DMS153 treated with DMSO at 0.1 percent for 48 hours (cell line): Measurements from ENCODE around the gene HS3ST4.

Experiments
- DNase-seq: peaks from one replicate; lab custom pipeline; 2025; ENCODE audit not compliant: unreplicated experiment; lab: John Stamatoyannopoulos, UW

Gene HS3ST4

GRCh38 chr16:25817295-25817694 lies 125.5 kb downstream of the HS3ST4 start:
- DNase-seq, result no peak

DNA sequence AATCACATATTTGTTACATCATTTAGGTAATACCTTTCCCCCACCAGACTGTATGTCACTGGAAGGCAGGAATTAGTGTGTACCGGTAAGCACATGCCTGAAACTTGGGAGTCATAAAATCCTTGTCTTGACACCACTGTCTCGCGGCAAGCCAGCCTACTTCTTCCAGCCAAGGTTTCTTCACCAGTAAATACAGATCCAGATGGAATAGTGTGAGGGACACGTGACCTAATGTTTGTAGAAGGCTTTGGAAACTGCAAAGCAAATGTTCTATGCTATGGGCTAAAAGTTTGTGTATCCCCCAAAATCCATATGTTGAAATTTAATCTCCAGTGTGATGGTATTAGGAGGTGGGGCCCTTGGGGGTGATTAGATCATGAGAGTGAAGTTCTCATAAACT lies 126.1 kb downstream of the HS3ST4 start:
- DNase-seq, result no peak

DNA sequence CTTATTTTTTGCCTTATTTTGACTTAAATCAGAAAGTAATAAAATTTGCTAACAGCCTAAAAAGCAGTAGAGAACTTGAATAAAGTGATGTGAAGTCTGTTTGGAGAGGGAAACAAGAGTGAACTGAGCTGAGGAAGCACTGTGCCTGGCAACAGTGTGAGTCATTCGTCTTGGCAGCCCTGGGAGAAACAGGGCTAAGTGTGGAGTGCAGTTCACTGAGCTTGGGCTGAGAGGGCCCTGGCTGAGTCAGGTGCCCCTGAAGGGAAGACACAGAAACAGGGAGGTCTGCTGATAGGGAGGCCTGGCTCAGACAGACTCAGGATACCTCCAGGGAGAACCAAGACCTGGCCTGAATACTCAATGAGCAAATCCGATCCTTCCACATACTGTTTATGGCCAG lies 132.1 kb downstream of the HS3ST4 start:
- DNase-seq, result no peak

- DNase-seq, result no peak
These were observed 135.9 kb downstream of the HS3ST4 start for GRCh38 chr16:25827709-25828108.

- no peak for DNase-seq
These were observed 136.8 kb downstream of the HS3ST4 start for GRCh38 chr16:25828510-25828909.

- DNase-seq, result no peak
These were observed 140.5 kb downstream of the HS3ST4 start for GRCh38 chr16:25832291-25832690.

GRCh38 chr16:25834101-25834500 lies 142.3 kb downstream of the HS3ST4 start:
- no peak for DNase-seq

GRCh38 chr16:25835126-25835525 lies 143.4 kb downstream of the HS3ST4 start:
- no peak for DNase-seq

DNA sequence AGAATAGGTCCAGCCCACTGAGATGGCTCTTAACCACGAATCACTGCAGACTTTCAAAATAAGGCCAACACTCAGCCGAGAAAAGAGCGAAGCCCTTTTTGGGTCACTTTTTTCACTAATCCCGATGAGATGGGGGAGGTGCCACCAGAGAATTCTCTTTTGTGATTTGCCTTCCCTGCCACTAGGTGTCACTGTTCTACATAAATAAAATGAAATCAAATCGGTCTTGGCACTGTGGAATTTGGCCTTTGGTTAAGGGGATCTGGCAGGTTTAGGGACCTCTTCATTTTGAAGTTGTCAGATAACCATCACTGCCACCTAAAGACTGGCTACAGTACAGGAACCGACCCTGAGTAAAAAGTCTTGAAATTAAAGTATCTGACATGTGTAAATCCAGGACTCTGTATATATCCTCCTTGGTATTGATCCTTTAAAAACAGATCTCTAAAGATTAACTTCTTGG lies 147.0 kb downstream of the HS3ST4 start:
- peak; percentile 62 for DNase-seq

DNA sequence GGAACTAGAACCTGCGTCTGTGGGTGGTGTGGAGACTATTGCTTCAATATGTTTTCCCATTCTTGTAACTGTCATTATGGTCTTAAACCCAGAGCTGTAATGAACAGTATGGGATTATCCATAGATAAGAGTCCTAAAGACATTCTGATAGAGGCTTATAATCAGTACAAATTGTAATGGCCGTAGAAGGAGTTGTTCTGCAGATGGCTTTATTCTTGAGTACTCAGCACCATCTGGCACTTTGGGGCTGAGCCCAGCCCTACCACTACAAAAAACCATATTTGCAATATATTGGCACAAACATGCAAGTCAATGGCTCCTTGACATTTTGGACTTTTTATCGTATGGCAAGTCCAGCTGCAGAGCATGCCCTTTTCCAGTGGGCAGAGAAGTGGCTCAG lies 150.0 kb downstream of the HS3ST4 start:
- DNase-seq, result no peak

DNA sequence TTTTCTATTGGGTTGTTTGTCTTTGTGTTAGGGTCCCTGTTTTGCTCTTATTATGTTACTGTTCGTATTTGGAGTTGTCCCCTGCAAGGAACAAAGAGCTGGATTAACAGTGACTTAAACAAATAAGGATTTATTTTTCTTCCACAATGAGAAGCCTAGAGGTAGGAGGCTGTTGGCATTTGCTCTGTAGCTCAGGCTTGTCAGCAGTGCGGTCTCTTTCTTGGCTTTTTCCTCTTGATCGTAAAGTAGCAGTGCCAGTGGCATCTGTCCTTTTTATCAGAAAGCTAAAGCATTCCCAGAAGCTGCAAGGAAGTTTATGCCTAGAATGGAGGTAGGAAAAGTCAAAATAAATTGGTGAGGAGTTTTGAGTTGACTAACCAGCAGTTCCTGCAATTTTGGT lies 154.1 kb downstream of the HS3ST4 start:
- no peak for DNase-seq

DNA sequence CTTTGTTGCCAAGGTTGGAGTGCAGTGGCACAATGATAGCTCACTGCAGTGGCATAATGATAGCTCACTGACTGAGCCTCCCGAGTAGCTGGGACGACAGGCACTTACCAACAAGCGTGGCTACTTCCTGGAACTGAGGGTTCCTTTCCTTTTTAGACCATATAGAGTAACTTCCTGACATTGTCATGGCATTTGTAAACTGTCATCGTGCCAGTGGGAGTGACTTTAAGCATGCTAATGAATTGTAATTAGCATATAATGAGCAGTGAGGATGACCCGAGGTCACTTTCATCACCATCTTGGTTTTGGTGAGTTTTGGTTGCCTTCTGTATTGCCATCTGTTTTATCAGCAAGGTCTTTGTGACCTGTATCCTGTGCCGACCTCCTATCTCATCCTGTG lies 162.4 kb downstream of the HS3ST4 start:
- no peak for DNase-seq

DNA sequence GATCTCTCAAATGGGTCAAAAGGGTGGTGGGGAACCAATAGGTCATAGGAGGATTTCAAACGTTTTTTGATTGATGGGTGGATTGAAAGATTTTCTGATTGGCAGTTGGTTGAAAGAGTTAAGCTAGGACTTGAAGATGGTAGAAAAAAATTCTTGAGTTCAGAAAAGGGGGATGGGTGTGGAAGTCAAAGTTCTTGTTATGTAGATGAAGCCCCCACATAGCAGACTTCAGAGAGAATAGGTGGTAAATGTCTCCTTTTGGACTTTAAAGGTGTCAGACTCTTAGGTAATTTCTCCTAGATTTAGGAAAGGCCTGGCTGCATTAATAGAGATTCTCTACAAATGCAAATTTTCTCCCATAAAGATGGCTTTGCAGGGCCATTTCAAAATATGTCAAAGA lies 163.3 kb downstream of the HS3ST4 start:
- DNase-seq, result no peak

- no peak for DNase-seq
These were observed 164.1 kb downstream of the HS3ST4 start for GRCh38 chr16:25855818-25856217.

GRCh38 chr16:25859645-25860044 lies 167.9 kb downstream of the HS3ST4 start:
- no peak for DNase-seq

GRCh38 chr16:25867041-25867440 lies 175.3 kb downstream of the HS3ST4 start:
- no peak for DNase-seq

GRCh38 chr16:25868106-25868505 lies 176.3 kb downstream of the HS3ST4 start:
- no peak for DNase-seq

DNA sequence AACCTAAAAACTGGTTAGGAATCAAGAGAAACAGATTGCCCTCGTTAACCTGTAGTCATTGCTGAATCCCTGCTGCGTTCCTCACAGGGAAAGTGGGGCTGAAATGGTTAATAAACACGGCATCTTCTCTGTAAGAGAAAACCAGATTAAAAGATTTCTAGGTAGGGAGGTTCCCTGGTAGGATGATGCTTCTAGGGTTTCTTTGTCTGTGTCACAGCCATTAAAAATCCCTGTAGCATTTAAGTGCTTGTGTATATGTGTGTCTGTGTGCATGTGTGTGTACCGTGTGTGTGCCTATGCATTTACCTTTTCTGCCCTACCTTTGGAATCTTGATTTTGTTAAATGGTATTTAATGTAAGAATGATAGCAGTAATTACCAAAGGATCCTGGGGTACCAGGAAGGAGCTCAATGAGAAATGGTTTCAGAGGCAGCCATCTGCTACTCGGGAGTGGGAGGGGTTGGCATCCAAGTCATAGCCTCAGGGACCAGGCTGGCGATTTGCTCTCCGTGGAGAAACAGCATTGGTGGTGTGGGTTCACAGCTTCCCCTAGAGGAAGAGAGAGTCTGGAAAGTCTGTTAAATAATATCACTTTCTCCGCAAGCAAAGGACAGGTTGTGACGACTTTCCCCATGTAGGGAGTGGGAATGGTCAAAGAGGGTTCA lies 177.1 kb downstream of the HS3ST4 start:
- no peak for DNase-seq

DNA sequence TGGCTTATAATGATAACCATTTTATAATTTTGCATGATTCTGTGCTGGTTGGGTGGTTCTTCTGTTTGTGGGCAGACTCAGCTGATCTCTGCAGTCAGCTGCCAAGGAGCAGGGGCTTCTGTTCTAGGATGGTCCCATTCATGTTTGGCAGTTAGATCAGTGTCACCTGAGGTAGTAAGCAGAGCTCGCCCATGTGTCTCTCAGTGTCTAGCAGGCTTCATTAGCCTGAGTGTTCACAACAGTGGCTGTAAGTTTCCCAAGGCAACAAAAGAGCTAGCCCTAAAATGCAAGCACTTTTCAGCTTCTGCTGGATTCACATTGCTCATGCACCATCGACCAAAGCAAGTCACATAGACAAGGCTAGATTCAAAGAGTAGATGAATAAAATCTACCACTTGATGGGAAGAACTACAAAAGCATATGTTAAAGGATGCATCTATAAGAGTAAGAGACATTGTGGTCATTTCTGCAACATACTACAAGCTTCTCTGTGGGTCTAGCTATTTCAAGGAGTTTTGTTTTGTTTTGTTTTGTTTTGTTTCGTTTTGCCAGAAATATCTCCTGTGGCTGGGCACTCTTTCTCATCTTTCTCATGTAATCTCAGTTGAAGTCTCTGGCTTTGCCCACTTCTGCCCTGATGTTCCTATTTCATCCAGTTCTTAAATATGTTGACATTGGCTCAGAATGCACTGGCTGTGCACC lies 180.8 kb downstream of the HS3ST4 start:
- no peak for DNase-seq

DNA sequence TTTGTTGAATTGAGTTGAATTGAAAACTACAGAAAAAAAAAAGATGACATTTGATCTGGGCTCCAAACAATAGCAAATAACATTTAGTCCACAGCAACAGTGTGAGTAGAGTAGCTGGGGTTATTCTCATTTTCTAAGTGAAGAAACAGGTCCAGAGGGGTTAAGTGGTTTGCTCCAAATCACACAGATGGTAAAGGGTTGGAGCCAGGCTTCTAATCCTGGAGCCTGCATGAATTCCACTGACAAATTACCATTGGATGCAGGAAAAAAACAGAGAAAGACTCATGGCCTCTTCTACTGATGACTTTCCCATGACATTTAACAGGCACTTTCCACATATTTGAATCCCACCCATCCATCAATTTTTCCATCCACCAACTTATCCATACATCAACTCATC lies 182.4 kb downstream of the HS3ST4 start:
- DNase-seq, result no peak

DNA sequence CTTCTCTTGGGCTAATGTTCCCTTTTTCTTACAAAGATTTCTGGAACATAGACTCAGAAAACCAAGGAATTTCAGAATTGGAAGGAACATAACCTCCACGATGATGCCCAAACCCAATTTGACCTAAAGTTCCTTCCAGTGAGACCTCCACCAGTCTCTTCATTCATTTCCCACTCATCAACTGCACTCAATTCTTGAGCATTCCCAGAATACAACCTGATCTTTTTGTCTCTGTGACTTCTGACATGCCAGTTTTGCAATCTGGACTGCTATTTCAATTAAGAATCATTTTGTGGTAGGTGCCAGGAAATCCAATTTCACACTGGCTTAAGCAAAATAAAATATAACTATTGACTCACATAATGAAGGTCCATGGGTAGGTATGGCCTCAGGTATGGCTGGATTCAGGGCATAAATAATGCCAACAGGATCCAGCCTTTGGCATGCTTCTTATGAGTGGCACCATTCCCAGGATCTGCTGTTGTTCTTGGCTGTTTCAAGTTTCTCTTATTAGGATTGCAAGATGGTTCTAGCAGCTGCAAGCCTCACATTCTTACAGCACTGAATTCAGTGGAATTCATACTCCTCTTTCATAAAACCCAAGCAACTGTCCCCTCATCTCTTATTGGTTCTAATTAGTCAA lies 184.3 kb downstream of the HS3ST4 start:
- DNase-seq, result no peak

DNA sequence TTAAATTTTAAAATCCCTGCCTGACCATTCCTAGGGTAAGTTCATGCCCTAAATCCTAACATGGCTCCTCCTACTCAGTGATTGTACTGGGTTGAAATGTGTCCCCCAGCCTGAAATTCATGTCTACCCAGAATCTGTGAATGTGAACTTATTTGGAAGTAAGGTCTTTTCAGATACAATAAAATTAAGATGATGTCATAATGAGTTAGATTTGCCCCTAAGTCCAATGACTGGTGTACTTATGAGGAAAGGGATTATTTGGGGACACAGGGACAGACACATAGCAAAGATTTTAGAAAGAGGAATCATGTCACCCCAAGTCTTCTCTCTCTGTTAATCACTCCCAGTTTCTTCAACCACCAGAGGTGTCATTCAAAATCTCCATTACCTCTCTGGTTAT lies 185.3 kb downstream of the HS3ST4 start:
- DNase-seq, result no peak
